ENCODE results near the gene LPP. TPM values are rescaled to one million over a fixed set of nuclear protein-coding genes. Genes with fewer than 3 reads are reported as not detected.

LPP gene
- total RNA-seq, 1 experiment from 2014 or later: 54.0 TPM

DNA sequence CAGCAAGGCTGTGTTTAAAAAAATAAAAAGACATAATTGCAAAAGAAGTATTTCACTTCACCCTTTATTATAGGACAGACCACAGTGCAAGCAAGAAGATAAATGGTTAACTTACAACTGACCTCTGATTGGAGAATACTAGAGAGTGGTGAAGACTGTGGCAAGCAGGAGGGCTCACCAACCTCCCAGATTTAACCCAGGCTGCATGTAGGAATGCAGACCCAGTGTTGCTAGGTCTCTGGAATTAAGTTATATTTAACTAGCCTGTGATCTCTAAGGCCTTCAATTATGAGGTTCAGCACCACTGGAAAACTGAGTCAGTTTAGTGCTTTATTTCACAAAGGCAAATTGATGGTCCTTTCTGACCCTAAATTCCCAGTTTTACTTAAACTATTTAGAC is 436.6 kb downstream of the LPP start:
- H3K27me3 ChIP-seq (ENCODE audit: insufficient read depth, low read length): no peaks in the 10 kb centered on the region
- no peak overlapping the region for H3K4me3 ChIP-seq (replicated peaks in 1 of 2; ENCODE audit: low read depth in 1 of 2, low read length in 2 of 2)
- intact Hi-C loops (cut with micrococcal nuclease): no loop called here
- no peak overlapping the region for H2AFZ ChIP-seq (ENCODE audit: low read depth, low read length, poor library complexity, severe bottlenecking)
- ATAC-seq: no peak
- H3K79me2 ChIP-seq (ENCODE audit: insufficient read depth, low read length): no peaks in the 10 kb centered on the region
- peaks cover 6 to 10% of the 10 kb centered on the region in 2 experiments; a peak in 3 of 4 replicates for H3K4me1 ChIP-seq (ENCODE audit: control insufficient read depth in 1 of 2, insufficient read depth in 2 of 2, low read length in 2 of 2)
- TF ChIP-seq ZFX (IDR thresholded peaks at IDR 0.05) (no peak), FOSL1 (IDR thresholded peaks at IDR 0.05; ENCODE audit: low read depth) (no peak), ELF1 (IDR thresholded peaks at IDR 0.05; ENCODE audit: borderline replicate concordance, low read depth) (no peak)
- H3K27ac ChIP-seq (ENCODE audit: low read depth, low read length): no peak overlapping the region
- no peaks in the 10 kb centered on the region for H3K9me2 ChIP-seq (ENCODE audit: insufficient read depth)
- no peak for DNase-seq (ENCODE audit: low read depth, low spot score)
- ChIA-PET CTCF (no interaction called here), POLR2A (no interaction called here), RAD21 (ENCODE audit: low non-redundant PET in 1 of 2, low total read pairs in 2 of 2, uncharacterized antibody in 2 of 2, unreplicated experiment in 2 of 2) (no interaction called here)
- no peaks in the 10 kb centered on the region for H4K20me1 ChIP-seq (ENCODE audit: insufficient read depth)
- H3K9ac ChIP-seq (ENCODE audit: low read length): no peak overlapping the region
- no peaks in the 10 kb centered on the region for H3K9me3 ChIP-seq (ENCODE audit: control insufficient read depth in 1 of 2, insufficient read depth in 1 of 2, low read depth in 1 of 2, low read length in 2 of 2)
- no peak overlapping the region for H3K4me2 ChIP-seq (ENCODE audit: low read length)
- BruUV-seq (replicated peaks): no TSS peak
- no peaks in the 10 kb centered on the region for H3K36me3 ChIP-seq (ENCODE audit: control insufficient read depth in 1 of 2, insufficient read depth in 2 of 2, low read length in 2 of 2)

DNA sequence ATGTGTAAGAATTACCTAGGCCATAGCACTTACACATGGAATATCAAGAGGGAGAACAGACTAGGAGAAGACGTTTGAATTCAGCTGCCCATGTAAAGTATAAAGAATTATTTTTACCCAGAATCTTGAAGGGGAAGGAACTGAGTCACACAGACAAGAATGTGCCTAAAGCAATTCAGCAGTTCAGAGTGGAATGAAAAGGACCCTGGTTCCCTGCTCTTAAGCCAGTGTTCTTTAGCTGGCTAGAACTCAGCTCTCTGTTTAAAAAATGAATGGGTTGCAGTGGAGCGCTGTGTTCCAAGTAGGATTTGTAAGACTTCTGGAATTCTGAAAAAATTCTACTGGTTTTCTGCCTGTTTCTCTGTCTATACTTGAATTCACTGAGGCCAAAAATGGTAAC is 440.2 kb downstream of the LPP start:
- Histone ChIP-seq H2AFZ (ENCODE audit: low read depth, low read length, poor library complexity, severe bottlenecking) (no peak overlapping the region), H3K4me2 (ENCODE audit: low read length) (peak overlapping the region; percentile 27), H3K4me1 (ENCODE audit: control insufficient read depth in 1 of 2, insufficient read depth in 2 of 2, low read length in 2 of 2) (peaks cover 6 to 10% of the 10 kb centered on the region in 2 experiments; a peak in 3 of 4 replicates), H3K9ac (ENCODE audit: low read length) (no peak overlapping the region), H3K9me2 (ENCODE audit: insufficient read depth) (no peaks in the 10 kb centered on the region), H3K27ac (ENCODE audit: low read depth, low read length) (no peak overlapping the region), H3K4me3 (replicated peaks in 1 of 2; ENCODE audit: low read depth in 1 of 2, low read length in 2 of 2) (no peak overlapping the region), H3K9me3 (ENCODE audit: control insufficient read depth in 1 of 2, insufficient read depth in 1 of 2, low read depth in 1 of 2, low read length in 2 of 2) (no peaks in the 10 kb centered on the region), H3K79me2 (ENCODE audit: insufficient read depth, low read length) (no peaks in the 10 kb centered on the region), H3K27me3 (ENCODE audit: insufficient read depth, low read length) (no peaks in the 10 kb centered on the region), H3K36me3 (ENCODE audit: control insufficient read depth in 1 of 2, insufficient read depth in 2 of 2, low read length in 2 of 2) (no peaks in the 10 kb centered on the region), H4K20me1 (ENCODE audit: insufficient read depth) (no peaks in the 10 kb centered on the region)
- no peak for DNase-seq (ENCODE audit: low read depth, low spot score)
- CTCF ChIA-PET: no interaction called here
- ATAC-seq: no peak
- RAD21 ChIA-PET (ENCODE audit: low non-redundant PET in 1 of 2, low total read pairs in 2 of 2, uncharacterized antibody in 2 of 2, unreplicated experiment in 2 of 2): no interaction called here
- intact Hi-C loops (cut with micrococcal nuclease): no loop called here
- TF ChIP-seq, protein P1, sequence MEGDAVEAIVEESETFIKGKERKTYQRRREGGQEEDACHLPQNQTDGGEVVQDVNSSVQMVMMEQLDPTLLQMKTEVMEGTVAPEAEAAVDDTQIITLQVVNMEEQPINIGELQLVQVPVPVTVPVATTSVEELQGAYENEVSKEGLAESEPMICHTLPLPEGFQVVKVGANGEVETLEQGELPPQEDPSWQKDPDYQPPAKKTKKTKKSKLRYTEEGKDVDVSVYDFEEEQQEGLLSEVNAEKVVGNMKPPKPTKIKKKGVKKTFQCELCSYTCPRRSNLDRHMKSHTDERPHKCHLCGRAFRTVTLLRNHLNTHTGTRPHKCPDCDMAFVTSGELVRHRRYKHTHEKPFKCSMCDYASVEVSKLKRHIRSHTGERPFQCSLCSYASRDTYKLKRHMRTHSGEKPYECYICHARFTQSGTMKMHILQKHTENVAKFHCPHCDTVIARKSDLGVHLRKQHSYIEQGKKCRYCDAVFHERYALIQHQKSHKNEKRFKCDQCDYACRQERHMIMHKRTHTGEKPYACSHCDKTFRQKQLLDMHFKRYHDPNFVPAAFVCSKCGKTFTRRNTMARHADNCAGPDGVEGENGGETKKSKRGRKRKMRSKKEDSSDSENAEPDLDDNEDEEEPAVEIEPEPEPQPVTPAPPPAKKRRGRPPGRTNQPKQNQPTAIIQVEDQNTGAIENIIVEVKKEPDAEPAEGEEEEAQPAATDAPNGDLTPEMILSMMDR (IDR thresholded peaks at IDR 0.05 in 2 of 3, conservative IDR thresholded peaks at IDR 0.05 in 1 of 3; ENCODE audit: borderline replicate concordance in 1 of 3, insufficient read depth in 1 of 3, low read depth in 2 of 3, low read length in 2 of 3): no peak
- TF ChIP-seq JUND (IDR thresholded peaks at IDR 0.05) (0 out of 2 replicates have a peak, but pooled peaks have one; percentile 27), FOSL1 (IDR thresholded peaks at IDR 0.05; ENCODE audit: low read depth) (peak; percentile 40; the same call in 1 of the 2 replicates)
- POLR2A ChIA-PET: no interaction called here
- no TSS peak for BruUV-seq (replicated peaks)
